Subcutaneous adipose tissue (tissue), 4 donors: ENCODE data around the gene WFDC1. TPM values are rescaled to one million over a fixed set of nuclear protein-coding genes. Genes with fewer than 3 reads are reported as not detected.

ENCODE experiments used
- CTCF ChIP-seq: fragments of 450-650 bp; IDR thresholded peaks from one replicate; pipeline ENCODE4 v1.5.1; 2016; ENCODE audit warnings: low read depth, mild to moderate bottlenecking, control low read depth, antibody characterized with exemption, moderate library complexity
- total RNA-seq, 4 donors: library from RNA; depleted of rRNA; stranded (reverse); fragments of >200 nt; gene quantifications; one replicate each; pipeline ENCODE4 v1.1.0, GENCODE V29; 2016

The WFDC1 gene
- under 1 TPM in 3 of 4 donors, not detected in 1; 0.38 to 0.98 (median 0.44) TPM for total RNA-seq

GRCh38 chr16:84294531-84295142 lies at the start of gene WFDC1:
TSS of gene WFDC1 (plus strand) at chr16:84294878. CDS start at chr16:84294972, 94 bp downstream.
- TF ChIP-seq CTCF = no peak

- no peak for TF ChIP-seq CTCF
These were observed 48.6 kb upstream of the WFDC1 start for GRCh38 chr16:84245956-84246678.

- no peak for TF ChIP-seq CTCF
These were observed 48.0 kb upstream of the WFDC1 start for GRCh38 chr16:84246679-84247077.

GRCh38 chr16:84247331-84247730 lies 47.3 kb upstream of the WFDC1 start:
- TF ChIP-seq CTCF = no peak

GRCh38 chr16:84247844-84248243 lies 46.8 kb upstream of the WFDC1 start:
- TF ChIP-seq CTCF = no peak

GRCh38 chr16:84252184-84252583 lies 42.5 kb upstream of the WFDC1 start:
- TF ChIP-seq CTCF = no peak

- TF ChIP-seq CTCF = no peak
These were observed 41.5 kb upstream of the WFDC1 start for GRCh38 chr16:84253173-84253572.
